H1 (cell line): ENCODE data around the gene RPRM. TPM values are rescaled to one million over a fixed set of nuclear protein-coding genes. Genes with fewer than 3 reads are reported as not detected.

Experiments used
- ASH2L ChIP-seq: fragments of 200-600, 300-600 bp; sonication (generic); IDR thresholded peaks from one replicate; pipeline ENCODE4 v1.7.1; 2017; ENCODE audit warnings: low read length
- ATF2 ChIP-seq: IDR thresholded peaks from 2 replicates; pipeline ENCODE4 v1.6.1; 2012; ENCODE audit warnings: low read length, inconsistent platforms
- CTCF ChIP-seq, 3 experiments: IDR thresholded peaks; 1 replicate in 2 of 3; 2 replicates in 1 of 3; pipeline versions ENCODE4 v1.5.1 to v1.6.1; 2011; ENCODE audit warnings: low read length in 3 of 3, mild to moderate bottlenecking in 3 of 3, inconsistent platforms in 2 of 3, low read depth in 1 of 3, moderate library complexity in 1 of 3; ENCODE audit not compliant: insufficient read depth in 1 of 3; ENCODE audit errors: control extremely low read depth in 1 of 3
- TAF1 ChIP-seq: IDR thresholded peaks from 2 replicates; pipeline ENCODE4 v1.6.1; 2011; ENCODE audit warnings: mild to moderate bottlenecking, low read depth, low read length
- polyA plus RNA-seq, 7 experiments: library from polyadenylated mRNA; depleted of rRNA in 3 of 7; stranded (reverse) in 5 of 7; unstranded in 2 of 7; fragments of >200 nt in 5 of 7; fragments of 200-250 nt in 2 of 7; gene quantifications; 1 replicate in 5 of 7; 2 replicates in 1 of 7; 4 replicates in 1 of 7; pipeline versions ENCODE4 v1.2.1 to v1.2.3, GENCODE V29; 2011 to 2013; ENCODE audit warnings: missing spikeins in 2 of 7, mixed read lengths in 2 of 7
- total RNA-seq: library from RNA; stranded (reverse); fragmentation: NEBNext Ultra II Directional; extraction: Animal tissue kit (Norgen Biotek cat#: 25700); gene quantifications from 2 replicates; pipeline ENCODE4 v1.2.1, GENCODE V29; 2021

The RPRM gene
- total and polyA plus RNA-seq, 2 of the 8 experiments (the other 6 are each of a cell fraction or from before 2014, with no cell fraction given): 11.0 to 16.3 TPM

- TF ChIP-seq CTCF (IDR thresholded peaks at IDR 0.05; ENCODE audit: control extremely low read depth in 1 of 3, insufficient read depth in 1 of 3, low read depth in 1 of 3, low read length in 3 of 3): no peak
- no peak for TF ChIP-seq ASH2L
- no peak for TF ChIP-seq TAF1
- TF ChIP-seq ATF2: no peak
Observed at GRCh38 chr2:153474407-153474806, 4.2 kb downstream of the RPRM start (continued).
